Thoracic aorta (tissue), 2 donors: ENCODE data around the gene DLG5. TPM values are rescaled to one million over a fixed set of nuclear protein-coding genes. Genes with fewer than 3 reads are reported as not detected.

Experiments used
- ATAC-seq: fragments of 150-250 bp; one replicate; pipeline ENCODE4 v1.8.0; 2017; ENCODE audit warnings: low read depth; ENCODE audit not compliant: insufficient number of reproducible peaks, low FRiP score
- DNase-seq: peaks from one replicate; pipeline ENCODE4 v3.0.0-alpha.2; 2020; ENCODE audit warnings: low spot score
- H3K27ac ChIP-seq, 2 donors: fragments of 200-600 bp; sonication (generic); 1 replicate in 1 of 2; 2 replicates in 1 of 2; pipeline ENCODE4 v1.5.1; 2016; ENCODE audit warnings: mild to moderate bottlenecking in 2 of 2, moderate library complexity in 2 of 2
- H3K27me3 ChIP-seq: fragments of 200-600 bp; sonication (generic); replicated peaks from 2 replicates; pipeline ENCODE4 v1.6.0; 2016; ENCODE audit warnings: mild to moderate bottlenecking; ENCODE audit not compliant: insufficient read depth
- H3K36me3 ChIP-seq: fragments of 200-600 bp; sonication (generic); one replicate; pipeline ENCODE4 v1.5.1; 2016
- H3K4me1 ChIP-seq, 2 donors: fragments of 200-600 bp; sonication (generic); 1 replicate in 1 of 2; 2 replicates in 1 of 2; pipeline versions ENCODE4 v1.5.1 to v1.6.0; 2016; ENCODE audit warnings: low read depth in 2 of 2, mild to moderate bottlenecking in 1 of 2; ENCODE audit not compliant: control insufficient read depth in 1 of 2
- H3K4me3 ChIP-seq: fragments of 200-600 bp; sonication (generic); 2 replicates; pipeline ENCODE4 v1.5.1; 2016; ENCODE audit warnings: mild to moderate bottlenecking
- H3K9me3 ChIP-seq: fragments of 200-600 bp; sonication (generic); 2 replicates; pipeline ENCODE4 v1.5.1; 2016
- CTCF ChIP-seq: fragments of 200-600 bp; sonication (generic); IDR thresholded peaks from one replicate; pipeline ENCODE4 v1.5.1; 2019; ENCODE audit warnings: antibody characterized with exemption
- total RNA-seq, 2 donors: library from RNA; depleted of rRNA; stranded (reverse); fragments of >200 nt; gene quantifications; one replicate each; pipeline versions ENCODE4 v1.1.0 to v1.2.3, GENCODE V29; 2016

Gene DLG5
- total RNA-seq, 2 donors from 2014 or later = 36.4 to 79.6 TPM

GRCh38 chr10:77827366-77827765 is 99.2 kb downstream of the DLG5 start:
- H3K4me1 ChIP-seq = no peaks in the 10 kb centered on the region
- no peak overlapping the region for H3K4me3 ChIP-seq
- TF ChIP-seq CTCF = no peak
- peaks cover 37% of the 10 kb centered on the region for H3K36me3 ChIP-seq
- H3K9me3 ChIP-seq = no peaks in the 10 kb centered on the region
- DNase-seq = no peak
- no peak overlapping the region for H3K27ac ChIP-seq
- no peak for ATAC-seq
- H3K27me3 ChIP-seq = no peaks in the 10 kb centered on the region

- Histone ChIP-seq H3K4me3 (no peak overlapping the region), H3K27me3 (no peaks in the 10 kb centered on the region), H3K36me3 (peaks cover 43% of the 10 kb centered on the region), H3K4me1 (no peaks in the 10 kb centered on the region), H3K9me3 (no peaks in the 10 kb centered on the region), H3K27ac (no peak overlapping the region)
- DNase-seq (no peak), ATAC-seq (no peak)
- TF ChIP-seq CTCF = no peak
Observed at GRCh38 chr10:77825965-77826364, 100.6 kb downstream of the DLG5 start.

- Histone ChIP-seq H3K4me3 (no peak overlapping the region), H3K27me3 (no peaks in the 10 kb centered on the region), H3K27ac (no peak overlapping the region), H3K36me3 (peaks cover 43% of the 10 kb centered on the region), H3K4me1 (no peaks in the 10 kb centered on the region), H3K9me3 (no peaks in the 10 kb centered on the region)
- TF ChIP-seq CTCF = no peak
- no peak for DNase-seq
- no peak for ATAC-seq
Observed at GRCh38 chr10:77824908-77825307, 101.6 kb downstream of the DLG5 start.

GRCh38 chr10:77823811-77824542 is 102.6 kb downstream of the DLG5 start:
- Histone ChIP-seq H3K27ac (no peak overlapping the region), H3K27me3 (no peaks in the 10 kb centered on the region), H3K4me1 (no peaks in the 10 kb centered on the region), H3K36me3 (peaks cover 43% of the 10 kb centered on the region), H3K9me3 (no peaks in the 10 kb centered on the region), H3K4me3 (no peak overlapping the region)
- TF ChIP-seq CTCF = no peak
- ATAC-seq (no peak), DNase-seq (no peak)

- H3K9me3 ChIP-seq = no peaks in the 10 kb centered on the region
- H3K27me3 ChIP-seq = no peaks in the 10 kb centered on the region
- TF ChIP-seq CTCF = no peak
- DNase-seq (no peak), ATAC-seq (no peak)
- peaks cover 58% of the 10 kb centered on the region for H3K36me3 ChIP-seq
- no peak overlapping the region for H3K27ac ChIP-seq
- no peaks in the 10 kb centered on the region for H3K4me1 ChIP-seq
- no peak overlapping the region for H3K4me3 ChIP-seq
Observed at GRCh38 chr10:77821551-77821950, 105.0 kb downstream of the DLG5 start.
